Stomach (tissue), 4 donors: Measurements from ENCODE around the gene SLC35E2B.
"Not testable (repeated sequence)": the region's sequence is repeated elsewhere in the genome, so short reads cannot be mapped to it uniquely, and the experiment has no call there.

Experiments used
- EP300 ChIP-seq: sonication (generic); formaldehyde crosslinking; IDR thresholded peaks from one replicate; pipeline ENCODE4 v1.6.1; 2017; ENCODE audit warnings: antibody characterized with exemption
- POLR2A ChIP-seq, 4 donors: fragments of 450-650 bp; IDR thresholded peaks; one replicate each; pipeline ENCODE4 v1.6.1; 2016; ENCODE audit warnings: antibody characterized with exemption in 4 of 4, control low read depth in 2 of 4, mild to moderate bottlenecking in 1 of 4, moderate library complexity in 1 of 4
- POLR2AphosphoS5 ChIP-seq, 3 donors: sonication (generic); formaldehyde crosslinking; IDR thresholded peaks; one replicate each; pipeline ENCODE4 v1.6.1; 2016; ENCODE audit warnings: antibody characterized with exemption in 3 of 3
- TF ChIP-seq, protein P1 (sequence below), 7 experiments: fragments of 450-650 bp in 4 of 7; fragments of 200-600 bp in 3 of 7; sonication (generic) in 3 of 7; IDR thresholded peaks; one replicate each; pipeline ENCODE4 v1.5.1; 2016 to 2019; ENCODE audit warnings: antibody characterized with exemption in 7 of 7, control low read depth in 2 of 7, mild to moderate bottlenecking in 1 of 7

DNA sequence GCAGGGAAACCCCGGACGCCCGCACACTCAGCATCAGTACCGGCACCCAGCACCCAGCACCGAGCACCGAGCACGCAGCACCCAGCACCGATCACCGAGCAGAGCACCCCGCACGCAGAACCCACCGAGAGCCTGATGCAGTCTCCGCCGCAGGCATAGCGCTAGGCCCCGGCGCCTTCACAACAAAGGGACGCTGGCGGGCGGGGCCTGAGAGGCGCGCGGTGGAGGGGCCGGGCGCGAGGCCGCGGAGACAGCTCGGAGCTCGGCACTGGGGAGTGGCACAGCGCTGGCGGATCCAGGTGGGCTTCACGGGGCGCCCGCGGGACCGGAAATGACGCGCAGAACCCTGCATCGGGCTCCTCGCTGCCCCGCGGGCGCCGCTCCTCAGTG, 276 bp downstream of the SLC35E2B start:
- TF ChIP-seq, protein P1, sequence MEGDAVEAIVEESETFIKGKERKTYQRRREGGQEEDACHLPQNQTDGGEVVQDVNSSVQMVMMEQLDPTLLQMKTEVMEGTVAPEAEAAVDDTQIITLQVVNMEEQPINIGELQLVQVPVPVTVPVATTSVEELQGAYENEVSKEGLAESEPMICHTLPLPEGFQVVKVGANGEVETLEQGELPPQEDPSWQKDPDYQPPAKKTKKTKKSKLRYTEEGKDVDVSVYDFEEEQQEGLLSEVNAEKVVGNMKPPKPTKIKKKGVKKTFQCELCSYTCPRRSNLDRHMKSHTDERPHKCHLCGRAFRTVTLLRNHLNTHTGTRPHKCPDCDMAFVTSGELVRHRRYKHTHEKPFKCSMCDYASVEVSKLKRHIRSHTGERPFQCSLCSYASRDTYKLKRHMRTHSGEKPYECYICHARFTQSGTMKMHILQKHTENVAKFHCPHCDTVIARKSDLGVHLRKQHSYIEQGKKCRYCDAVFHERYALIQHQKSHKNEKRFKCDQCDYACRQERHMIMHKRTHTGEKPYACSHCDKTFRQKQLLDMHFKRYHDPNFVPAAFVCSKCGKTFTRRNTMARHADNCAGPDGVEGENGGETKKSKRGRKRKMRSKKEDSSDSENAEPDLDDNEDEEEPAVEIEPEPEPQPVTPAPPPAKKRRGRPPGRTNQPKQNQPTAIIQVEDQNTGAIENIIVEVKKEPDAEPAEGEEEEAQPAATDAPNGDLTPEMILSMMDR (IDR thresholded peaks at IDR 0.05), result not testable (repeated sequence)
- not testable (repeated sequence) for TF ChIP-seq POLR2A (IDR thresholded peaks at IDR 0.05); POLR2AphosphoS5 (IDR thresholded peaks at IDR 0.05); EP300
